Sciatic nerve (tissue), 2 donors: ENCODE measurements around the gene ATP23. TPM values are rescaled to one million over a fixed set of nuclear protein-coding genes. Genes with fewer than 3 reads are reported as not detected.
A peak's percentile ranks its signal among the peaks of the same experiment; 100 is the strongest.

Source experiments
- ATAC-seq: fragments of 200-7000 bp; cut with Tn5 transposase; one replicate; pipeline ENCODE4 v1.9.1; 2020; ENCODE audit warnings: mild to moderate bottlenecking, moderate library complexity
- DNase-seq: peaks from one replicate; pipeline ENCODE4 v3.0.0-alpha.2; 2020; ENCODE audit warnings: low spot score
- intact Hi-C: fragments of 100-400 bp; cut with DNase I; formaldehyde crosslinking; loops from one replicate; pipeline ENCODE4 v1.14.2; 2022
- total RNA-seq: library from RNA; stranded (reverse); fragmentation: NEBNext Ultra II Directional; extraction: Animal tissue kit (Norgen Biotek cat#: 25700); gene quantifications from one replicate; pipeline ENCODE4 v1.2.1, GENCODE V29; 2021
- donor health status: DM: no; HTN: no; CAD: no.
- donor health status: DM: no; HTN: no; CAD: no.

Gene ATP23
- total RNA-seq, 1 donor from 2014 or later = 8.5 TPM

DNA sequence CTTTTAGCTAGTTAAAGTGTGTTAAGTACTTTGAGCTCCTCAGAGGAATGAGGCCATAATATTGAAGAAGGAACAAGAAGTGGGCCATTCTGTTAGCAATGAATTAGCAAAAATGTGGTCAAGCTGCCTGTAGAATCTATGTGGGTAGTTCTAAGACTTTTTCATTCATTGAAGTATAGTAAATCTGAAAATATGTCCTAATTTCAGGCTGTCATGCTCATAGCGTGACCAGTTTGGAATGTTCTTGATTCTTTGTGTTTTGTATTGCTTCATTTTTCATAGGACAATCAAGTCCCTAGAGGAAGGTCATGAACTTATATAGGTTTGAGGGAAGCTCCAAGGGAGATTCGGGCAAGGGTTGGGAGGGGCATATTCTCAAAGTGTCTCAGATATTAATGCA is 11.4 kb downstream of the ATP23 start:
- intact Hi-C loops = no loop called here
- DNase-seq (no peak), ATAC-seq (no peak)

GRCh38 chr12:57954768-57955167 is 13.4 kb downstream of the ATP23 start:
- intact Hi-C loops = no loop called here
- ATAC-seq (no peak), DNase-seq (no peak)

DNA sequence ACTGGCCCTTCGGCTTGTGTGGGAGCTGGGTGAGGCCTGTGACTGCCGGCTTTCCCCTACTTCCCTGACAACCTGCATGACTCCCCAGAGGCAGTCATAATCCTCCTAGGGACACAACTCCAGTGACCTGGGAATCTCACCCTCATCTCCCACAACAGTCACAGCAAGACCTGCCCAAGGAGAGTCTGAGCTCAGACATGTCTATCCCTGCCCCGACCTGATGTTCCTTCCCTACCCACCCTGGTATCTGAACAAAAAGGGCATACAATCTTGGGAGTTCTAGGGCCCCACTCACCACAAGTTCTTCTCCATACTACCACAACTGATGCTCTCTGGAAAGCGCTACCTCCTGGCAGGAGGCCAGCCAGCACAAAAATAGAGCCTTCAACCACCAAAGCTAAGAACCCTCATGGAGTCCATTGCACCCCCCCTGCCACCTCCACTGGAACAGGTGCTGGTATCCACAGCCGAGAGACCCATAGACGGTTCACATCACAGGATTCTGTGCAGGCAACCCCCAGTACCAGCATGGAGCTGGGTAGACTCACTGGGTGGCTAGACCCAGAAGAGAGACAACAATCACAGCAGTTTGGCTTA is 16.8 kb downstream of the ATP23 start:
- DNase-seq (no peak), ATAC-seq (no peak)
- intact Hi-C loops = no loop called here

- DNase-seq (no peak), ATAC-seq (no peak)
- intact Hi-C loops = no loop called here
Measured at GRCh38 chr12:57964421-57964820, 23.1 kb downstream of the ATP23 start.

DNA sequence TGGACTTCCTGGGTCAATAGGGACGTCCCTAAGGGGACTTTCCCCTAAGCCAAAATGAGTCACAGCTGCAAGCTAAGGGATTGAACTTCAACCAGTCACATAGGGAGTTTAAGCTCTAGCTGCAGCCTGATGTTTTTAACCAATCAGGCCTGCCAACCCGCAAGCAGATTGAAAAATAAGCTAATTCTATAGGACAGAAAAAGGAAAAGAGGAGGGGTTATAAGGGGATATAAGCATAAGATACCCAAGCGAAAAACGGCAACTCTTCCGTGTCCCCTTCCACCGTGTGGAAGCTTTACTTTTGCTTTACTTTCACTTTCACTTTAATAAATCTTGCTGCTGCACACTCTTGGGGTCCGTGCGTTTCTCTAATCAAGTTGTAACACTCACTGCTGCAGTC is 24.4 kb downstream of the ATP23 start:
- intact Hi-C loops = no loop called here
- ATAC-seq (no peak), DNase-seq (no peak)

- intact Hi-C loops = no loop called here
- ATAC-seq (no peak), DNase-seq (no peak)
Measured at GRCh38 chr12:57966536-57966935, 25.2 kb downstream of the ATP23 start.

GRCh38 chr12:57983146-57983857 is 41.9 kb downstream of the ATP23 start:
- intact Hi-C loops = no loop called here
- peak; percentile 61 for DNase-seq
- no peak for ATAC-seq

GRCh38 chr12:57983858-57984505 is 42.6 kb downstream of the ATP23 start:
- DNase-seq (no peak), ATAC-seq (no peak)
- intact Hi-C loops = no loop called here

DNA sequence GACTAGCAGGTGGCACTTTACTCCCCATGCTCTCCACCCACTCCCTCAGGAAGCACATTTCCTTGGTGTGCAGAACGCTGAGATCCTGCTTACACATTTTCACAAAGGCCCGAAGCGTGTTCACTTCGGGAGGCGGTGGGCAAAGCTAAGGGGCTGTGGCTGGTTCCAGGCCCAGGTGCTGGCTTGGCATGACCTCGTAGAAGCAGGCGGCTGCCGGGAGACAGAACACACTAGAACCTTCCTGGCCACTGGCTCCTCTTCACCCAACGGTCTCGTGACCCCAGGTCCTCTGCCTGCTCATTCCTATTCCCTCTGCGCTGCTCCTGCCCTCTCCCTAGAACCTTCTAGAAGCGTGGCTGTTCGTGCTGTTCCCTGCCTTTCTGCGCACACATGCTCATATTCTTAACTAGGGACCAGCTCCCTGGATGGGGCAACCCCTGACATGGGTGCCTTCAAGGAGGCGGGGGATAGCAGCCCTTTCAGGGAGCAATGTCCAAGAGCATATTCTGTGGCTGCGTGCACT is 43.3 kb downstream of the ATP23 start:
- intact Hi-C loops = no loop called here
- ATAC-seq (no peak), DNase-seq (no peak)

DNA sequence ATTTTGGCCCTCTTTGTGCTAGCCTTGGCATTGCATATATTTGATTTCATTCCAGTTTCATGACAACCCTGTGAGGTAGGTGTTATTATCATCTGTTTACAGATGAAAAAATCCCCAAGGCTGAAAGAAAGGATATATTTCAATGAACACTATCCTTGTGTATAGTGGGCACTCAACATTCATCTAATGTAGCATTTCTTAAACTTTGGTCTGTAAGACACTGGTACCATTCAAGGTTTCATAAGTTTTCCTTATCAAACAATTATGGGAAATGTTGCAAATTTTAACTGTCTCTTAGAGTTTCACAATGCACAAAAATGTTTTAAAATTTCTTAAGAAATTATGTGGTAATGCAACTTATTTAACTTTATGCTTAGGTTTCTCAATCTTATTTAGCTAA is 44.3 kb downstream of the ATP23 start:
- ATAC-seq = no peak
- intact Hi-C loops = no loop called here
- no peak for DNase-seq

DNA sequence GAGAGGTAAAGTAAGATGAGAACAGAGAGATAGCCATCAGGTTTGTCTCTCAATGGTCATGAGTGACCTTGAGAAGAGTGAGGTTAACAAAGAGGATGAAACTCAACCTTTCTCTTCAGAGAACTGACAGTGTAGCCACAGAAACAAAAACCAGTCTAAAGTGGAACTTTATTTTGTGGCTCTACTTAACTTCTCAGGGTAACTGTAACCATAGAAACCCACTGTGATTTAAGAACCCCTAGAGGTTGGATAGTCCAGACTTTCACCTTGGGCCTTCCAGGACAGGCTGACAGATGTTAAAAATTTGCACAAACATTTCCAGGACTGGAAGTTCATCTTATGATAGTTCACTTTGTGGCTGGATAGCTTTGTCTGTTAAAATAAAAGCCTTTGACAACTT is 48.5 kb downstream of the ATP23 start:
- intact Hi-C loops = no loop called here
- no peak for DNase-seq
- ATAC-seq = no peak

- intact Hi-C loops = no loop called here
- no peak for ATAC-seq
- no peak for DNase-seq
Measured at GRCh38 chr12:57990241-57990883, 49.0 kb downstream of the ATP23 start.

DNA sequence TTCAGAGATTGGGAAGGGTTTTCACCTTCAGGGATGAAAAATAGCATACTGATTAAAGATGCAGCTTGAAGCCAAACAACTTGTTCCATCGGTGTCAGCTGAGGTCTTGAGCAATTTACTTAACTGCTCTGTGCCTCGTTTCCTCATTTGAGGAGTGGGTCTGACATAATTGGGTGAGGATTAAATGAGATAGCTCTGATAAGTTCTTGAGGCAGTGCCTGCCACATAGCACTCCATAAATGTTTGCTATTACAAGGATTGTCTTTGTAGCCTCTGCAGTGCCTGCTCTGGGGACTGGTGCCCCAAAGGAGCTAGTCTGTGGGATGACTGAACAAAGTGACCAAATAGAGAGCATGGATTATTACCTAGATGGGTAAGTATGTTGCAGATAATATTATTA is 50.6 kb downstream of the ATP23 start:
- no peak for ATAC-seq
- DNase-seq = no peak
- intact Hi-C loops = no loop called here

DNA sequence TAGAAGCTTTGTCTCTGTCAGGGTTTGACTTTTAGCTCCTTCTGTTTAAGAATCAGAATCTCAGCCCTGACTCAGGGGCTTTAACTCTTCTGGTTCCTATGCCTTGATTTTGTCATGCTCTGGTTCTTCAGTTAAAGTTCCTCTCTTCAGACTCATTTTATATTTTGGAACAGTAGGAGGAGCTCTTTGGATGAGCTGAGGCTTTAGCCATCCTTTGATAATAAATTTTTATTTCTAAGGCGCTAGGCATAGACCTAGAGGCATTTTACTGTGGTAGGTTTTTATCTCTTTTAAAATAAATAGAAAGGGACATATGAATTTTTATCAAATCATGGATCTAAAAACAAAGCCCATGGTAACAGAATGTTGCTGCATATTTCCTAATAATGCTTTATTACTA is 51.7 kb downstream of the ATP23 start:
- no peak for DNase-seq
- intact Hi-C loops = no loop called here
- ATAC-seq = no peak

- DNase-seq = no peak
- ATAC-seq = no peak
- intact Hi-C loops = no loop called here
Measured at GRCh38 chr12:57993834-57994233, 52.5 kb downstream of the ATP23 start.

- no peak for DNase-seq
- ATAC-seq = no peak
- intact Hi-C loops = no loop called here
Measured at GRCh38 chr12:57996520-57996919, 55.2 kb downstream of the ATP23 start.

GRCh38 chr12:57998251-57998650 is 56.9 kb downstream of the ATP23 start:
- DNase-seq = no peak
- intact Hi-C loops = no loop called here
- ATAC-seq = no peak

DNA sequence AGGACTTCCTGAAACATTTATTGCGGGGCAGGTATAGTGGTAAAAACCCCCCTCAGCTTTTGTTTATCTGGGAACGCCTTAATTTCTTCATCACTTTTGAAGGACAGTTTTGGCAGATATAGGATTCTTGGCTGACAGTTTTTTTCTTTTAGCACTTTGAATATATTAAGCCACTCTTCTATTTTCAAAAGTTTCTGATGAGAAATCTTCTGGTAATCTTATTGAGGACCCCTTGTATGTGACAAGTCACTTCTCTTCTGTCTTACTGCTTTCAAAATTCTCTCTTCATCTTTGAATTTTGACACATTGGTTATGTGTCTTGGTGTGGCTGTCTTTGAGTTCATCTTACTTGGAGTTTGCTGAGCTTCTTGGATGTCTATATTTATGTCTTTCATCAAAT is 59.1 kb downstream of the ATP23 start:
- no peak for ATAC-seq
- intact Hi-C loops = no loop called here

GRCh38 chr12:58007875-58008274 is 66.5 kb downstream of the ATP23 start:
- intact Hi-C loops = no loop called here
- ATAC-seq (no peak), DNase-seq (no peak)

More for the DNA sequence above, 59.1 kb downstream of the ATP23 start:
- no peak for DNase-seq

DNA sequence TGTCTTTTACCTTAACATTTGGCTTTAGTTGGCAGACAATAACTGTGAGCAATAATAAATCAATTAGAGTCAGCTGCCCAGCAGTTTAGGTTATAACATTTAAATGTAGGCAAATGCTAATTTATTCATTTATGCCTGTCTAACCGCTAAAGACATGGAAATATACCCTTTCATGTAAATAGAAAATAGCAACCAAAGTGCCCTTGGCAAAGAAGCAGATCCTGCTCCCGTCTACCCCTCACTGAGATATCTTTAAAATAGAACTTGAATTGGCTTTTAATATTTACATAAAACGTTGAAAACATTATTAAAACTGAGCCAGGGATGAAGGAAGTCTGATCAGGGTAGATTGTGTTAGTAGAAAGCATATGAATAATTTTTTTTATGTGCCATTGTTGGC is 67.3 kb downstream of the ATP23 start:
- ATAC-seq (no peak), DNase-seq (no peak)
- intact Hi-C loops = no loop called here
